Suprapubic skin (tissue), 4 donors: ENCODE measurements around the gene SUCLA2.

Source experiments
- CTCF ChIP-seq, 2 donors: fragments of 200-600 bp in 1 of 2; fragments of 450-650 bp in 1 of 2; sonication (generic) in 1 of 2; IDR thresholded peaks; one replicate each; pipeline ENCODE4 v1.5.1; 2016 to 2019; ENCODE audit warnings: antibody characterized with exemption in 2 of 2, mild to moderate bottlenecking in 1 of 2, moderate library complexity in 1 of 2
- EP300 ChIP-seq: sonication (generic); formaldehyde crosslinking; IDR thresholded peaks from one replicate; pipeline ENCODE4 v1.6.1; 2017; ENCODE audit warnings: antibody characterized with exemption
- POLR2A ChIP-seq, 2 donors: fragments of 450-650 bp; IDR thresholded peaks; one replicate each; pipeline ENCODE4 v1.6.1; 2017; ENCODE audit warnings: antibody characterized with exemption in 2 of 2, mild to moderate bottlenecking in 2 of 2, moderate library complexity in 2 of 2
- POLR2AphosphoS5 ChIP-seq, 3 donors: sonication (generic); formaldehyde crosslinking; IDR thresholded peaks; one replicate each; pipeline ENCODE4 v1.6.1; 2017; ENCODE audit warnings: antibody characterized with exemption in 3 of 3

GRCh38 chr13:48019796-48020195, 18.7 kb upstream of the SUCLA2 start:
- no peak for TF ChIP-seq CTCF (IDR thresholded peaks at IDR 0.05)
- TF ChIP-seq POLR2A (IDR thresholded peaks at IDR 0.05) = no peak
- no peak for TF ChIP-seq EP300
- no peak for TF ChIP-seq POLR2AphosphoS5 (IDR thresholded peaks at IDR 0.05)
